ENCODE data around the gene EIF5A2. TPM values are rescaled to one million over a fixed set of nuclear protein-coding genes. Genes with fewer than 3 reads are reported as not detected.

The EIF5A2 gene
- total RNA-seq, 4 donors from 2014 or later: 1.8 to 37.4 (median 3.3) TPM

DNA sequence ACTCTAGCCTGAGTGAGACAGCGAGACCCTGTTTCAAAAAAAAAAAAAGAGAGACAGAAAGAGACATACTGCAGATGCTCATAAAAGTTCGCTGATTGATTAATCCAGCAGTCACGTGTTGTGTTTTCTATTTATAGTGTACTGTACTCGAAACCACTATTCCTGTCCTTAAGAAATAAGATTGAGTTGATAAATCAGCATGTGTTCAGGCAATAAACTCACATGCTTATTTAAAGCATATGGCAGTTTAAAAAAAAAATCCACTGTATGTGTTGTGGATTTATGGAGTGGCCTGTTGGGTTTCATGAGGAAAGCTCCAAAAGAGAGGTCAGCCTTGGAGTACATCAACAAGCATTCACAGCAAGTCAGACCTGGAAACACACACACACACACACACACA, 56.1 kb downstream of the EIF5A2 start:
- Histone ChIP-seq H3K27me3 (no peaks in the 10 kb centered on the region), H3K9me3 (no peaks in the 10 kb centered on the region), H3K4me1 (no peaks in the 10 kb centered on the region), H3K4me3 (no peak overlapping the region), H3K27ac (no peak overlapping the region), H3K36me3 (no peaks in the 10 kb centered on the region)
- WGBS, 2 donors (ENCODE audit: low coverage in 1 of 2): 42 to 46% methylated on average over 3 to 4 of the region's 4 CpGs
- intact Hi-C loops (cut with DNase I; ENCODE audit: low total_unique reads): no loop called here
- in situ Hi-C loops (cut with MboI; ENCODE audit: low pct_ligation_motif_present in 1 of 4, low pct_unique_long_range_greater_than_20kb in 1 of 4, low sequenced_read_pairs in 3 of 4): no loop called here
- no peak for DNase-seq
- TF ChIP-seq POLR2AphosphoS5 (IDR thresholded peaks at IDR 0.05) (no peak), EP300 (IDR thresholded peaks at IDR 0.05; ENCODE audit: low read depth) (no peak), POLR2A (IDR thresholded peaks at IDR 0.05) (no peak)
- TF ChIP-seq, protein P1, sequence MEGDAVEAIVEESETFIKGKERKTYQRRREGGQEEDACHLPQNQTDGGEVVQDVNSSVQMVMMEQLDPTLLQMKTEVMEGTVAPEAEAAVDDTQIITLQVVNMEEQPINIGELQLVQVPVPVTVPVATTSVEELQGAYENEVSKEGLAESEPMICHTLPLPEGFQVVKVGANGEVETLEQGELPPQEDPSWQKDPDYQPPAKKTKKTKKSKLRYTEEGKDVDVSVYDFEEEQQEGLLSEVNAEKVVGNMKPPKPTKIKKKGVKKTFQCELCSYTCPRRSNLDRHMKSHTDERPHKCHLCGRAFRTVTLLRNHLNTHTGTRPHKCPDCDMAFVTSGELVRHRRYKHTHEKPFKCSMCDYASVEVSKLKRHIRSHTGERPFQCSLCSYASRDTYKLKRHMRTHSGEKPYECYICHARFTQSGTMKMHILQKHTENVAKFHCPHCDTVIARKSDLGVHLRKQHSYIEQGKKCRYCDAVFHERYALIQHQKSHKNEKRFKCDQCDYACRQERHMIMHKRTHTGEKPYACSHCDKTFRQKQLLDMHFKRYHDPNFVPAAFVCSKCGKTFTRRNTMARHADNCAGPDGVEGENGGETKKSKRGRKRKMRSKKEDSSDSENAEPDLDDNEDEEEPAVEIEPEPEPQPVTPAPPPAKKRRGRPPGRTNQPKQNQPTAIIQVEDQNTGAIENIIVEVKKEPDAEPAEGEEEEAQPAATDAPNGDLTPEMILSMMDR (IDR thresholded peaks at IDR 0.05): no peak

DNA sequence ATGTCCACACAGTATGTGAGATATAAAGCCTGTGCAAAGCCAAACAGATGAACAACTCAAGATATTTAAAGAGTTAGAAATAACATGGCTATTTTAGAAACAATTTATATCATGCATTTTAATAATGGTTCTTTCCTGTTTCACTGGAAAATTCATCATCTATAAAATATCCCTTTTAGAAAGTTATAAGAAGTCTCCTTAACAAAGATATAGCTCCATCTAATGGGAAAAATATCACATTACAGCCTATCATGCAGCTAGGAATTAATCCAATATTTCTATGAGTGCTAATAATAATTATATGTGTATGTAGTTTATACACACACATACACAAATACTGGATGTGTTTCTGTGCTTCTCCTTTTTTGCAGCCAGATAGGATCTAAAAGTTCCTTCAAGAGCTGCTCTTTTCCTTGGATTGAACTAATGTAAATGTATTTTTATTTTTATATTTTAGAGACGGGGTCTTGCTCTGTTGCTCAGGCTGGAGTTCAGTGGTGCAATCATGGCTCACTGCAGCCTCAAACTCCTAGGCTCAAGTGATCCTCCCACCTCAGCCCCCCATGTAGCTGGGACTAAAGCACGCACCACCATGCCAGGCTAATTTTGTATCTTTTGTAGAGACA, 60.0 kb downstream of the EIF5A2 start:
- intact Hi-C loops (cut with DNase I; ENCODE audit: low total_unique reads): no loop called here
- Histone ChIP-seq H3K4me1 (no peaks in the 10 kb centered on the region), H3K27ac (no peak overlapping the region), H3K4me3 (no peak overlapping the region), H3K27me3 (peaks cover 3% of the 10 kb centered on the region), H3K9me3 (no peaks in the 10 kb centered on the region), H3K36me3 (no peaks in the 10 kb centered on the region)
- no peak for TF ChIP-seq POLR2AphosphoS5 (IDR thresholded peaks at IDR 0.05)
- TF ChIP-seq, protein P1 (IDR thresholded peaks at IDR 0.05): peak in 2 of 5 experiments; percentile 24 to 30
- WGBS, 2 donors (ENCODE audit: low coverage in 1 of 2): 82 to 91% methylated on average over 2 of the region's 2 CpGs
- in situ Hi-C loops (cut with MboI; ENCODE audit: low pct_ligation_motif_present in 1 of 4, low pct_unique_long_range_greater_than_20kb in 1 of 4, low sequenced_read_pairs in 3 of 4): loop anchor here in 1 of 4 donors (25.0 kb wide), 1 partner anchor 536 kb away; no protein-coding TSS in a partner anchor
- DNase-seq: no peak

DNA sequence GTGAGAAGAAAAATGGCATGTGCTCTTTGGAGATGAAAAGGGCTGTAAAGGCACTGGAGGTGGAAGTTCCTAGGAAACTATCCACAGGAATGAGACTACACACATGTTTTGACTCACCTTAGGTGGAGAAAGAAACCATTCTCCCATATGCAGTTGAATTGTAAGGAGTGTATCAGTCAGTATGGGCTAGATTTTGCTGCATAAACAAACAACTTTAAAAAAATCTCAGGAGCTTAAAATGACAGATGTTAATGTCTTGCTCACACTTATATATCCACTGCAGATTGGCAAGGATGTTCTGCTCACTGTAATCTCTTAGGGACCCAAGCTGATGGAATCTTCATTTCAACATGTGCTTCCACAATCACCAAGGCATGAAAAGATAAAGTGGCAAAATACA, 64.1 kb downstream of the EIF5A2 start:
- H3K4me3 ChIP-seq: no peak overlapping the region
- peaks cover 3% of the 10 kb centered on the region for H3K27me3 ChIP-seq

DNA sequence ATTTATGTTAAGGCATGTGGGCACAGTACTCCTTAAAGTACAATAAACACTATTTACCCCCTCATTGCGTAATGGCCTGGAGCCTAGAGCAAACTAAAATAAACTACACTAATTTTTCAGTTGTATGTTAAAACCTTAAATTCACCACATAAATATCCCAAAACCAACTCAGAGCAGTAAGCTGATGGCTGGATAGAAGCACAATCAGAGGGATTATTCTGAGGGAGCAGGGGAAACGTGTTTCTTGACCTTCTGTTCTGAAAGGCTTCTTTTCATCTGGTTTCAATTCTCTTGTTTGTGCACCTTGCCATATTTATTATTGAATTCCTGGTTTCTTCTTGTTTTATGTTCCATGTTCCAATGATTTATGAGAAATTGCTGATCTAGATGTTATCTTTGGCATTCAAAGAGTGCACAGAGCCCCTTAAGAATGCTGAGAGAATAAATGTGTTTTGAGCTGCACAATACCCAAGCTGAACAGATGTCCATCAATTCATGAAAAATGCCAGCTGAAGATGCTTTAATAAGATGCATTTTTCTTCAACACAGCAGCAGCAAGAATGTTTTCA, 68.1 kb downstream of the EIF5A2 start:
- DNase-seq: no peak
- Histone ChIP-seq H3K27ac (no peak overlapping the region), H3K27me3 (peaks cover 3% of the 10 kb centered on the region), H3K36me3 (no peaks in the 10 kb centered on the region), H3K4me3 (no peak overlapping the region), H3K9me3 (no peaks in the 10 kb centered on the region), H3K4me1 (no peaks in the 10 kb centered on the region)
- in situ Hi-C loops (cut with MboI; ENCODE audit: low pct_ligation_motif_present in 1 of 4, low pct_unique_long_range_greater_than_20kb in 1 of 4, low sequenced_read_pairs in 3 of 4): loop anchor here in 1 of 4 donors (25.0 kb wide), 1 partner anchor 528 kb away; no protein-coding TSS in a partner anchor
- WGBS, 2 donors (ENCODE audit: low coverage in 1 of 2): 70 to 72% methylated on average over 2 of the region's 2 CpGs
- intact Hi-C loops (cut with DNase I; ENCODE audit: low total_unique reads): no loop called here
- TF ChIP-seq, protein P1 (IDR thresholded peaks at IDR 0.05): no peak
- TF ChIP-seq EP300 (IDR thresholded peaks at IDR 0.05; ENCODE audit: low read depth): no peak
- no peak for TF ChIP-seq POLR2AphosphoS5 (IDR thresholded peaks at IDR 0.05)
- TF ChIP-seq POLR2A (IDR thresholded peaks at IDR 0.05): no peak

More for the DNA sequence above, 64.1 kb downstream of the EIF5A2 start:
- DNase-seq: no peak
- H3K27ac ChIP-seq: no peak overlapping the region
- no peak for TF ChIP-seq POLR2AphosphoS5 (IDR thresholded peaks at IDR 0.05)
- no peak for TF ChIP-seq POLR2A (IDR thresholded peaks at IDR 0.05)
- TF ChIP-seq, protein P1 (IDR thresholded peaks at IDR 0.05): no peak
- TF ChIP-seq EP300 (IDR thresholded peaks at IDR 0.05; ENCODE audit: low read depth): no peak
- in situ Hi-C loops (cut with MboI; ENCODE audit: low pct_ligation_motif_present in 1 of 4, low pct_unique_long_range_greater_than_20kb in 1 of 4, low sequenced_read_pairs in 3 of 4): loop anchor here in 1 of 4 donors (25.0 kb wide), 1 partner anchor 532 kb away; no protein-coding TSS in a partner anchor
- intact Hi-C loops (cut with DNase I; ENCODE audit: low total_unique reads): no loop called here
- H3K36me3 ChIP-seq: no peaks in the 10 kb centered on the region
- no peaks in the 10 kb centered on the region for H3K9me3 ChIP-seq
- H3K4me1 ChIP-seq: no peaks in the 10 kb centered on the region

All from transverse colon (tissue), 4 donors.